Ishikawa (cell line): ENCODE data around the gene APOBEC3C.

Source experiments
- RAD21 ChIP-seq: IDR thresholded peaks from 2 replicates; pipeline ENCODE4 v1.6.1; 2012; ENCODE audit warnings: low read depth
- YY1 ChIP-seq: IDR thresholded peaks from 2 replicates; pipeline ENCODE4 v1.6.1; 2012; ENCODE audit warnings: low read depth

DNA sequence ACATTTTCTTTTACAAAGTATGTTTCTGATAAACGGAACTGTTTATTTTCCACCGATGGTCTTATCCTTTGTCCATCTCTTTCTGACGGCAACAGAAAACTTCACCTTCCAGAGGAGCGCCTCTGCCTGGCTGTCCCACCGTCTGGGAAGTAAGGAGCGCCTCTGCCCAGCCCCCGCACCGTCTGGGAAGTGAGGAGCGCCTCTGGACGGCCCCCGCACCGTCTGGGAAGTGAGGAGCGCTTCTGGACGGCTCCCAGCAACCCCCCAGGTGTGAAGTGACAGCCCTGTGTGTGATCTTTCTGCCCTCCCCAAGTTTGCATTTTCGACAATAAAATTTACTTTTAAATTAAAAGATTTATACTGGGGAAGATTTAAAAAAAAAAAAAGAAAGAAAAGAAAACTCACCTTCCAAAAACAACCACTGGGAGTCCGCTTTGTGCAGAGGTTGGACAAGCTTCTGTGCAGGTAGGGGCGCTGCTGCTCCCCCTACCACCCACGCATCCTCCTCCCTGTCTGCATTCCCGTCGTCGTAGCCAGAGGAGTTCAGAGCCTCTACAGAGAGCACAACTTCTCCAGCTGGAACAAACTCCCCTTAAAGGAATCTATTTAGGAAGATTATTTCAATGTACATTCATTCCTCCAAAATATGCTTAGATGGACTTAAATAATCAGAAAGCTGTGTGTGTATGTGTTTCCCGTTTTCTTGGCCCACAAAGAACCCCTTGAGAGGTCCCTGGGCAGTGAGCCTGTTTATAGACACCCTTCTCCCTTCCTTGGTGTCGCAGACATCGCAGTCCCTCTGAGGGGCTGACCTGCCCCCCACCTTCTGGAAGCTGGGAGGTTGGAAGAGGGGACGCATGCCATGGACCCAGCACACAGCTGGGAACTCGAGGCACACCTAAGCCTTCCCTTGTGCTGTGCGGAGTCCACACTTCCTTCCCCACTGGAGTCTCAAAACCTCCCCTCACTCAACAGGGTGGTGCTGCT, 32.8 kb upstream of the APOBEC3C start:
- TF ChIP-seq RAD21 = peak; percentile 34
- TF ChIP-seq YY1 = no peak
